Adipocyte (in vitro differentiated cells): Measurements from ENCODE around the gene PCAT6.

Experiments used
- DNase-seq: peaks from one replicate; pipeline ENCODE4 v3.0.0-alpha.2; 2015; ENCODE audit warnings: low read depth
- H3K27me3 ChIP-seq: replicated peaks from 2 replicates; pipeline ENCODE4 v1.7.0; 2013; ENCODE audit warnings: mild to moderate bottlenecking, low read length, moderate library complexity; ENCODE audit not compliant: control insufficient read depth, insufficient read depth
- H3K36me3 ChIP-seq: 2 replicates; pipeline ENCODE4 v1.7.0; 2013; ENCODE audit warnings: low read length, mild to moderate bottlenecking, moderate library complexity; ENCODE audit not compliant: control insufficient read depth, insufficient read depth, severe bottlenecking
- H3K4me1 ChIP-seq: 2 replicates; pipeline ENCODE4 v1.7.0; 2013; ENCODE audit warnings: mild to moderate bottlenecking, low read length, moderate library complexity; ENCODE audit not compliant: control insufficient read depth, insufficient read depth
- H3K4me3 ChIP-seq: 2 replicates; pipeline ENCODE4 v1.7.0; 2013; ENCODE audit warnings: mild to moderate bottlenecking, low read length, moderate library complexity
- H3K9ac ChIP-seq: 2 replicates; pipeline ENCODE4 v1.7.0; 2013; ENCODE audit warnings: mild to moderate bottlenecking, low read length, moderate library complexity
- H3K9me3 ChIP-seq: 2 replicates; pipeline ENCODE4 v1.7.0; 2013; ENCODE audit warnings: mild to moderate bottlenecking, low read length, moderate library complexity; ENCODE audit not compliant: control insufficient read depth

PCAT6 gene

DNA sequence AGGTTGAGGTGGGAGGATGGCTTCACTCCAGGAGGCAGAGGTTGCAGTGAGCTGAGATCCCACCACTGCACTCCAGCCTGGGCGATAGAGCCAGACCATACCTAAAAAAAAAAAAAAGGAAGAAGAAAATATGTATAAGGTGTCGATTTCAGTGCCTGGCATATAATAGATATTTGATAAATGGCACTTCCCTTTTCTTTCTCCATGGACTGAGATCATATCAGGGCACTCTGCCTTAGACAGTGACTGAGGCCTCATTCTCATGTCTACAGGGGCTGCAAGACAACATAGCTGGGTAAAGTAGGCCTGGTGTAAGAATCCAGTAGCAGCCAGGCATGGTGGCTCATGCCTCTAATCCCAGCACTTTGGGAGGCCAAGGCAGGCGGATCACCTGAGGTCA lies 21.2 kb downstream of the PCAT6 start:
- peaks cover 30% of the 10 kb centered on the region for H3K27me3 ChIP-seq
- no peak overlapping the region for H3K4me3 ChIP-seq
- no peak overlapping the region for H3K9ac ChIP-seq
- no peaks in the 10 kb centered on the region for H3K4me1 ChIP-seq
- no peaks in the 10 kb centered on the region for H3K9me3 ChIP-seq
- no peaks in the 10 kb centered on the region for H3K36me3 ChIP-seq
- DNase-seq, result no peak

DNA sequence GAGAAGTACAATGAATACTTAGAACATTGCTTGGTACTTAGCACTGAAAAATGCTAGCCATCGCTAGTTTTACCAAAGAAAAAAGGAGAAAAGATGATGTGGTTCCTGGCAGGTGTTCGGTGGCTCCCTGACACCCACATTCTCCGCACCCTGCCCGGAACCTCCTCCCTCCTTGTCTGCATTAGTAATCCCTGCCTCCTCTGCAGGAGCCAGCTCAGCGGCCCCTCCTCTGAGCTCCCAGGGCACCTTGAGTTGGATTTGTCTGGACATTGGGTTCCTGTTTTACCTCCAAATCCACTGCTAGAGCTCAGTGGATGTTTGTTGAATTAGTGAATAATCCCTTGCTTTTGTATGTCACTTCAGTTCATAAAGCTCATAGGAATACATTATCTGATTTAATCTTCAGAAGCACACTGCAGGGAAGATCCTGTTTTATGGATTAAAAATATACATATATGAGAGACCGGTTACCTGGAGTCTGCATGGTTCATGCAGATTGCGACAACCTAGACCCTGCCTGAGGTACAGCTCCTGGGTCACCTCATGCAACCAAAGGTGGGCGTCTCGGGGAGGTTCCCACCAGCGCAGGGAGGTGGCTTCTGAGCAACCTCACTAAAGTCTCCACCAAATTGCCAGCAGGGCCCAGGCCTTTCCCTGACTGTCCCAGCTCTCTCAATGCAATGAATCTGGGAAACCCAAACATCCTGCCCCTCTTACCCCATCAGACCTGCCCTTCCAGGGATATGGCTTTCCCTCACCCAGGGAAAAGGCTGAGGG lies 24.2 kb downstream of the PCAT6 start:
- Histone ChIP-seq H3K27me3 (peaks cover 24% of the 10 kb centered on the region), H3K9ac (no peak overlapping the region), H3K9me3 (no peaks in the 10 kb centered on the region), H3K4me1 (no peaks in the 10 kb centered on the region), H3K36me3 (no peaks in the 10 kb centered on the region), H3K4me3 (no peak overlapping the region)
- no peak for DNase-seq

DNA sequence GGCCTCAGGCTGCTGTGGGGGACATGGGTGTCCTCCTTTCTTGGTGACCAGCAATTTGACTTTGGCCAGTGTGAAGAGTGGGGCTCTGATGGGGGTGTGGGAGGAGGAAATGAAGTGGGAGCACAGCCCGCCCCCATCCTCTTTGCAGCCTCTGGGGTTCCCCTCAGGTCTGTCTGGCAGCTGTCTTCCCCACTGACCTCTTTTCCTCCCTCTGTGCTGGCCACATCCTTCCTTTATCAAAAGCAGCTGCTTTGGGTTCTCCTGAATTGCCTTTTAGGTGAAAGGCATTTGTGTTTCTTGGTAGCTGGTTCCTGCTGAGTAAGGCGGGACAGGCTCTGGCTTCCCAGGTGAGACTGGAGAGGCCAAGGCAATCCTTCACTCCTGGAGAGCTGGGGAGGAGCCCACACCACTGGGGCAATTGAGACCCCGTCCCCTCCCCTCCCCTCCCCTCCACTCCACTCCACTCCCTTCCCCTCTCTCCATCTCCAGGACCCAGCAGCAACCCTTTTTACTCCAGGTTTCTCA lies 24.9 kb downstream of the PCAT6 start:
- Histone ChIP-seq H3K4me3 (no peak overlapping the region), H3K9ac (no peak overlapping the region), H3K4me1 (no peaks in the 10 kb centered on the region), H3K36me3 (no peaks in the 10 kb centered on the region), H3K27me3 (peaks cover 24% of the 10 kb centered on the region), H3K9me3 (no peaks in the 10 kb centered on the region)
- DNase-seq, result peak; percentile 14

DNA sequence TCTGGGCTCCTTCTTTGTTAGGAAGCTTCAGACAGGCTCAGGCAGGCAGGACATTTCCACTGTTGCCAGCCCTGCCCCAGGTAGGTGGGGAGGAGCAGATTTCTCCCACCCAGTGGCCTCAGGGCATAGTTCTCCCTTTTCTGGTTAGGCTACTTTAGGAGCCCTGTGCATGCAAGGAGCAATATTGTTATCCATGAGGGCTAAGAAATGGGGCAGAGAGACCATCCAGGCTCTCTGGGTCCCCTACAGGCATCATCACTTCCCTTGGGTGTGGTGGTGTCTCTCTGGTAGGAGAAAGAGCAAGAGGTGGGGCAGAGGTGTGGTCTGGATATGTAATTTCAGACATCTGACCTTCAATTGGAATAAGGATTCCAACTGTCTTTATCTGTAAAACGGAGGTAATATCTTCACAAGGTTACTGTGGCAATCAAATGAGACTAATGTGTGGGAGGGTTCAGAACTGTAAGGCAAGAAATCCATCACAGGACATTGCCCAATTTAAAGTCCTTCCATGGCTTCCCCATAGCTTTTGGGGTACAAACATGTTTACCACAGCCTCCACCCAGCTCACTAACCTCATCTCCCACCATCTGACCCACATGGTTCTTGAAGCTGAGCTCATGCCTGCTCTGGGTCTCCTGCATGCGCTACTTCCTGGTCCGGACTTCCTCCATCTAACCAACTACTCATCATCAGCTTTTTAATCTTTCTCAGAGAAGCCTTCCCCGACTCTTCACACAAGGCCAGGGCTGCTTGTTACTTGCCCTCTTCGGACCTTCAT lies 26.1 kb downstream of the PCAT6 start:
- no peak overlapping the region for H3K4me3 ChIP-seq
- no peaks in the 10 kb centered on the region for H3K4me1 ChIP-seq
- peaks cover 28% of the 10 kb centered on the region for H3K27me3 ChIP-seq
- H3K36me3 ChIP-seq, result no peaks in the 10 kb centered on the region
- no peak overlapping the region for H3K9ac ChIP-seq
- H3K9me3 ChIP-seq, result no peaks in the 10 kb centered on the region
- DNase-seq, result no peak

DNA sequence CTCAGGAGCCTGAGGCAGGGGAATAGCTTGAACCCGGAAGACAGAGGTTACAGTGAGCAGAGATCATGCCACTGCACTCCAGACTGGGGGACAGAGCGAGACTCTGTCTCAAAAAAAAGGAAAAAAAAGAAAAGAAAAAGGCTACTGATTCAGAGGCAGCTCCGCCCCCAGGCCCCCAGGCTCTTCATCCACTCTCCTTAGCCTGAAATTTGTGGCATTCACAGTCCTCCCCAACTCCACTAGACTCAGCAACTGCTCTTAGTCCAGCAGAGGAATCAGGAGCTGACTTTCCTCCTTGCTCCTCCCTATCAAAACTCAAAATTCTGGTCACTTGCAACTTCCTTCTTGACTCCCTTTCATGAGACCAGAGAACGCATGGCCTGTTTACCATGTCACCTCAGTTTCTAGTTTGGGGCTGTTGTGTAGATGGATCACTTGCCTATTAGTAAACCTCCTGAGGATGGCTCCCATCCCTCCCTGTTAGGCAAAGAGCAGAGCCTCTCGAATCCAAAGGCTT lies 27.1 kb downstream of the PCAT6 start:
- DNase-seq, result no peak
- Histone ChIP-seq H3K4me1 (no peaks in the 10 kb centered on the region), H3K4me3 (no peak overlapping the region), H3K9me3 (no peaks in the 10 kb centered on the region), H3K27me3 (peaks cover 28% of the 10 kb centered on the region), H3K9ac (no peak overlapping the region), H3K36me3 (no peaks in the 10 kb centered on the region)

DNA sequence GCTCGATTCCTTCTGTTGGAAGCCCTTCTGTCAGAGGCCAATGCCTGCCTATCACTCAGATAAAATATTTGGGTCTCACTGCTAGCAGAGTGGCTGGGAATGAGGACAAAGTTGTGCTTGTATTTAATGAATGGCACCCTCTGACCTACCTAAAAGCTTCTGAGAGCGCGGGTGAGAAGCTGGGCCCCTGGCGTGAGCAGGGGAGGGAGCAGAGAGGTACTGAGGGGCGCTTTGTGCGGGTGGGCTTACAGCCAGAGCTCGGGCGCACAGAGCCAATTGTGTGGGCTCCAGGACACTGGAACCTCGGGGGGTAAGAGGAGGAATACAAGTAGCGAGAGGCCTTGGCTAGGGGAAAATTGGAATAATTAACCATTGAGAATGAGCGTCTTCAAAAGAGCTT lies 32.3 kb downstream of the PCAT6 start:
- no peaks in the 10 kb centered on the region for H3K9me3 ChIP-seq
- no peak for DNase-seq
- H3K9ac ChIP-seq, result no peak overlapping the region
- no peak overlapping the region for H3K4me3 ChIP-seq
- no peaks in the 10 kb centered on the region for H3K36me3 ChIP-seq
- H3K27me3 ChIP-seq, result peaks cover 24% of the 10 kb centered on the region
- H3K4me1 ChIP-seq, result no peaks in the 10 kb centered on the region

DNA sequence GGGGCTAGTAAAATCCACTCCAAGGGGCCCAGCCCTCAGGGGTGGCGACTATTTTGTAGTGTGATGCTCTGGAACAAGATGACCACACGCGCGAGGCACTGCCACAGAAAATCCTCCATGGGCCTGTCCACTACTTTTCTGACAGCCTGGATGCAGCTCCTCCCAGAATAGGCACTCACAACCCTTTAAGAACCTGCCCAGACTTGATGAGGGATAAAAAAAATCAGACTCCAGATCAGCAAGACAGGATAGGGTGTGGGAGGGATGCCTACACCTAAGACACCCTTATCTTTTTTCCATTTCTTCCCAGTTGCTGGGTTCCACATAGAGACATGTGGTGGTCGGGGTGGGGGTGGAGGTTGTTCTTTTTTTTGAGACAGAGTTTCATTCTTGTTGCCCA lies 33.5 kb downstream of the PCAT6 start:
- H3K9ac ChIP-seq, result no peak overlapping the region
- H3K36me3 ChIP-seq, result no peaks in the 10 kb centered on the region

DNA sequence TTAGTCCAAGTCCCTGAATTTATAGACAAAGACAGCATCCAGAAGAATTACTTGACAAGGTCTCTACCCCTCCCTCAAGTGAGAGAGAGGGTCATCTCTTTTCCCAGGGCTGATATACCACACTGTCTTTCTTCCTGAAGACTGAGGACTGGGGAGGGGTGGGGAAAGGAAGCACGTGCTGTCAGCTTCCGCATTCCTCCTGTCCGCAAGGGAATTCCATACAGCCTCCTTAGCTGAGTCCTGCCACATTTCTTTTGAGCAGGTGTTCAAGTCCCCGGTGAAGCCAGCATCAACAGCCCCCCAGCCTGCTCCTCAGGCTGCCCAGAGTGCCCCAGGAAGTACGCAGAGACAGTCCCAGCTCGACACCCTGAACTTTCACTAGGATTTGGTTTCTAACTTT lies 34.2 kb downstream of the PCAT6 start:
- H3K27me3 ChIP-seq, result peaks cover 32% of the 10 kb centered on the region
- H3K9ac ChIP-seq, result no peak overlapping the region
- H3K4me1 ChIP-seq, result no peaks in the 10 kb centered on the region
- H3K36me3 ChIP-seq, result no peaks in the 10 kb centered on the region
- no peaks in the 10 kb centered on the region for H3K9me3 ChIP-seq
- DNase-seq, result no peak
- no peak overlapping the region for H3K4me3 ChIP-seq

More for the DNA sequence above, 33.5 kb downstream of the PCAT6 start:
- Histone ChIP-seq H3K9me3 (no peaks in the 10 kb centered on the region), H3K4me1 (no peaks in the 10 kb centered on the region), H3K4me3 (no peak overlapping the region), H3K27me3 (peaks cover 32% of the 10 kb centered on the region)
- DNase-seq, result no peak

DNA sequence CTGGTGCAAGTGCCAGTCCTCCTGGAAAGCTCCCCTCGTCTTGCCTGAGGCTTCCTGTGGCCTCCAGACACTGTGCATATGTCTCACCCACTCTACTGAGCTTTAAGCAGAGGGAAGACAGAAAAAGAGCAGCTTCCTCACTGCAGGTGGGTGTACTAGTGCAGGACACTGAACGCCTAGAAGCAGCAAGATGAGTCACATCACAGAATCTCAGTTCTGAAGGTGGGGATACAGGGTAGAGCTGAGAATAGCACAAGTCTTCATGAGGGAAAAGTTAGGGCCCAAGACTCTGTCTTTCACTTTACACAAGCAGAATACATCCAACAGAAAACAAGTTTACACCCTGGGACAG lies 37.4 kb downstream of the PCAT6 start:
- H3K4me1 ChIP-seq, result no peaks in the 10 kb centered on the region
- H3K27me3 ChIP-seq, result peaks cover 26% of the 10 kb centered on the region
- H3K4me3 ChIP-seq, result no peak overlapping the region
- no peaks in the 10 kb centered on the region for H3K9me3 ChIP-seq
- no peaks in the 10 kb centered on the region for H3K36me3 ChIP-seq
- H3K9ac ChIP-seq, result no peak overlapping the region
- no peak for DNase-seq

DNA sequence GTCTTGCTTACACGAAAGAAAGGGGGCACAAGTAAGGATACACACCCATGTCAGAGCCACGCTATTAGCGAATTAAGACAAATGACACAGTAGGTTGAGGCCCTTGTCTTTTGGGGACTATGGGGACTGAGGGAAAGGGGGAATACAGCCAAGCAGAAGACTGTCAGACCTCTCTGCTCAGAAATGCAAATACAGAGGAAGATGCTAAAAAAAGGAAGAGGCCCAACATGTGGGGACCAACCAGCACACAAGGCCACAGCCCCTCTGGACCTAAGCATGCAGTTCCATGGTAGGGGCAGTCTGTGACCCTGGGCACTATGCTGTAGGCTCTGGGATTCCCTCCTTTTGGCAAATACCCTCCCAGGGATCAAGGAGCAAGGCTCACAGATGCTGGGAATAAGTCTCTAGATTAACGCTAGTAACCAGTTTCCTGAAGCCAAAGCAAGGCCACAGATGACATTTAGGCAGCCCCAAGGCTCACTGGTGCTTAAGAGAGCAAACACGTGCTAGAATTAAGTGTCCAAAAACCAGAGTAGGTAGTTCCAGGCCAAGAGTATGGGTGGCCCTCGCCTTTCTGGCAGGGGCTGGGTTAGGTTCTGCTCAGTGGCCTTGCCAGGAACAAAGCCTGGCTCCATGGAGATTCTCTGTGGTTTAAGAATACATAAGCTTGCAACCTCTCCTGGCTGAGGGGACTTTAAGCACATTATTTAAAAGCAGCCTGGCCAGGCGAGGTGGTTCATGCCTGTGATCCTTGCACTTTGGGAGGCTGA lies 40.0 kb downstream of the PCAT6 start:
- H3K9me3 ChIP-seq, result no peaks in the 10 kb centered on the region
- no peak overlapping the region for H3K9ac ChIP-seq
- DNase-seq, result no peak
- H3K4me3 ChIP-seq, result no peak overlapping the region
- peaks cover 12% of the 10 kb centered on the region for H3K27me3 ChIP-seq
- no peaks in the 10 kb centered on the region for H3K36me3 ChIP-seq
- no peaks in the 10 kb centered on the region for H3K4me1 ChIP-seq
